SK-N-DZ (cell line): ENCODE data around the gene CCDC197.

ENCODE experiments used
- small RNA-seq, 2 experiments: library from RNA; depleted of rRNA; stranded (forward); fragments of <200 nt; gene quantifications; one replicate each; pipeline ENCODE3, GENCODE V24; 2014

Gene CCDC197

Small RNAs within 50 kb of the gene (small RNA-seq; reads per million reads assigned to genes)
- gene MIR4506, result 0 reads per million in 2 experiments
